ENCODE data around the gene OSBP2.

Gene OSBP2

GRCh38 chr22:30809086-30809485 is 114.4 kb downstream of the OSBP2 start:
- no peak for DNase-seq (ENCODE audit: low spot score)

GRCh38 chr22:30810105-30810504 is 115.4 kb downstream of the OSBP2 start:
- no peak for DNase-seq (ENCODE audit: low spot score)

GRCh38 chr22:30813936-30814335 is 119.3 kb downstream of the OSBP2 start:
- no peak for DNase-seq (ENCODE audit: low spot score)

GRCh38 chr22:30816413-30816812 is 121.7 kb downstream of the OSBP2 start:
- DNase-seq (ENCODE audit: low spot score), result no peak

GRCh38 chr22:30821381-30821780 is 126.7 kb downstream of the OSBP2 start:
- no peak for DNase-seq (ENCODE audit: low spot score)

- DNase-seq (ENCODE audit: low spot score), result no peak
Measured at GRCh38 chr22:30821863-30822215, 127.2 kb downstream of the OSBP2 start.

GRCh38 chr22:30822216-30823014 is 127.7 kb downstream of the OSBP2 start:
- no peak for DNase-seq (ENCODE audit: low spot score)

GRCh38 chr22:30823015-30823370 is 128.3 kb downstream of the OSBP2 start:
- DNase-seq (ENCODE audit: low spot score), result no peak

- no peak for DNase-seq (ENCODE audit: low spot score)
Measured at GRCh38 chr22:30824096-30824495, 129.4 kb downstream of the OSBP2 start.

- DNase-seq (ENCODE audit: low spot score), result no peak
Measured at GRCh38 chr22:30824711-30825110, 130.0 kb downstream of the OSBP2 start.

GRCh38 chr22:30825711-30826505 is 131.2 kb downstream of the OSBP2 start:
- DNase-seq (ENCODE audit: low spot score), result no peak

GRCh38 chr22:30826670-30827355 is 132.1 kb downstream of the OSBP2 start:
- no peak for DNase-seq (ENCODE audit: low spot score)

- no peak for DNase-seq (ENCODE audit: low spot score)
Measured at GRCh38 chr22:30827646-30828045, 133.0 kb downstream of the OSBP2 start.

GRCh38 chr22:30828187-30829155 is 133.8 kb downstream of the OSBP2 start:
- DNase-seq (ENCODE audit: low spot score), result no peak

GRCh38 chr22:30829901-30830550 is 135.4 kb downstream of the OSBP2 start:
- DNase-seq (ENCODE audit: low spot score), result peak; percentile 35

GRCh38 chr22:30830907-30831306 is 136.2 kb downstream of the OSBP2 start:
- DNase-seq (ENCODE audit: low spot score), result no peak

GRCh38 chr22:30832407-30832987 is 137.8 kb downstream of the OSBP2 start:
- DNase-seq (ENCODE audit: low spot score), result no peak

GRCh38 chr22:30833322-30833721 is 138.6 kb downstream of the OSBP2 start:
- no peak for DNase-seq (ENCODE audit: low spot score)

- peak; percentile 60 for DNase-seq (ENCODE audit: low spot score)
Measured at GRCh38 chr22:30837531-30837930, 142.9 kb downstream of the OSBP2 start.

- no peak for DNase-seq (ENCODE audit: low spot score)
Measured at GRCh38 chr22:30838111-30838510, 143.4 kb downstream of the OSBP2 start.

GRCh38 chr22:30841273-30841672 is 146.6 kb downstream of the OSBP2 start:
- no peak for DNase-seq (ENCODE audit: low spot score)
